Muscle layer of colon (tissue), 2 donors: ENCODE results near the gene MAT2B.
"Not testable (repeated sequence)": the region's sequence is repeated elsewhere in the genome, so short reads cannot be mapped to it uniquely, and the experiment has no call there.

Experiments used
- H3K27ac ChIP-seq: one replicate; pipeline ENCODE4 v1.7.0; 2013; ENCODE audit warnings: low read depth, mild to moderate bottlenecking, low read length, moderate library complexity
- H3K27me3 ChIP-seq, 2 donors: one replicate each; pipeline ENCODE4 v1.7.0; 2013; ENCODE audit warnings: low read length in 2 of 2, mild to moderate bottlenecking in 2 of 2; ENCODE audit not compliant: insufficient read depth in 2 of 2, control insufficient read depth in 1 of 2
- H3K36me3 ChIP-seq: one replicate; pipeline ENCODE4 v1.7.0; 2013; ENCODE audit warnings: mild to moderate bottlenecking, low read length; ENCODE audit not compliant: insufficient read depth
- H3K4me1 ChIP-seq: one replicate; pipeline ENCODE4 v1.7.0; 2013; ENCODE audit warnings: mild to moderate bottlenecking, low read length; ENCODE audit not compliant: insufficient read depth
- H3K4me3 ChIP-seq, 2 donors: one replicate each; pipeline ENCODE4 v1.7.0; 2013; ENCODE audit warnings: low read length in 2 of 2, low read depth in 1 of 2, mild to moderate bottlenecking in 1 of 2, moderate library complexity in 1 of 2
- H3K9ac ChIP-seq: one replicate; pipeline ENCODE4 v1.7.0; 2013; ENCODE audit warnings: low read length
- H3K9me3 ChIP-seq: one replicate; pipeline ENCODE4 v1.7.0; 2013; ENCODE audit warnings: mild to moderate bottlenecking, low read length
- donor health status: abdominal sarcoma.
- donor health status: Adenocarcinoma of cecum.

MAT2B gene

GRCh38 chr5:163533223-163533622 is 27.8 kb downstream of the MAT2B start:
- Histone ChIP-seq H3K9me3 (no peaks in the 10 kb centered on the region), H3K27me3 (no peaks in the 10 kb centered on the region), H3K27ac (no peak overlapping the region), H3K4me1 (no peaks in the 10 kb centered on the region), H3K4me3 (no peak overlapping the region), H3K36me3 (no peaks in the 10 kb centered on the region), H3K9ac (no peak overlapping the region)

GRCh38 chr5:163534492-163535094 is 29.2 kb downstream of the MAT2B start:
- no peak overlapping the region for H3K9ac ChIP-seq
- no peaks in the 10 kb centered on the region for H3K4me1 ChIP-seq
- no peaks in the 10 kb centered on the region for H3K36me3 ChIP-seq
- no peak overlapping the region for H3K4me3 ChIP-seq
- no peaks in the 10 kb centered on the region for H3K27me3 ChIP-seq
- no peaks in the 10 kb centered on the region for H3K9me3 ChIP-seq
- H3K27ac ChIP-seq, result no peak overlapping the region

- no peak overlapping the region for H3K9ac ChIP-seq
- no peaks in the 10 kb centered on the region for H3K36me3 ChIP-seq
- H3K27ac ChIP-seq, result no peak overlapping the region
- no peak overlapping the region for H3K4me3 ChIP-seq
- no peaks in the 10 kb centered on the region for H3K27me3 ChIP-seq
- no peaks in the 10 kb centered on the region for H3K4me1 ChIP-seq
- H3K9me3 ChIP-seq, result no peaks in the 10 kb centered on the region
Measured at GRCh38 chr5:163535290-163535689, 29.9 kb downstream of the MAT2B start.

- not testable (repeated sequence) for H3K9ac ChIP-seq, H3K36me3 ChIP-seq
Measured at GRCh38 chr5:163536442-163536841, 31.0 kb downstream of the MAT2B start.

GRCh38 chr5:163540696-163541095 is 35.3 kb downstream of the MAT2B start:
- Histone ChIP-seq H3K9ac (no peak overlapping the region), H3K27ac (no peak overlapping the region), H3K9me3 (no peaks in the 10 kb centered on the region), H3K4me3 (no peak overlapping the region), H3K27me3 (no peaks in the 10 kb centered on the region), H3K36me3 (no peaks in the 10 kb centered on the region), H3K4me1 (no peaks in the 10 kb centered on the region)

More at GRCh38 chr5:163536442-163536841, 31.0 kb downstream of the MAT2B start:
- H3K9me3 ChIP-seq, H3K4me3 ChIP-seq, H3K27ac ChIP-seq, H3K4me1 ChIP-seq, H3K27me3 ChIP-seq: not testable (repeated sequence)

- H3K4me1 ChIP-seq, result no peaks in the 10 kb centered on the region
- H3K27me3 ChIP-seq, result no peaks in the 10 kb centered on the region
- H3K27ac ChIP-seq, result no peak overlapping the region
Measured at GRCh38 chr5:163542771-163543170, 37.4 kb downstream of the MAT2B start.

GRCh38 chr5:163544041-163544440 is 38.6 kb downstream of the MAT2B start:
- Histone ChIP-seq H3K4me1 (no peaks in the 10 kb centered on the region), H3K9ac (no peak overlapping the region), H3K36me3 (no peaks in the 10 kb centered on the region), H3K9me3 (no peaks in the 10 kb centered on the region), H3K4me3 (no peak overlapping the region), H3K27me3 (no peaks in the 10 kb centered on the region), H3K27ac (no peak overlapping the region)

More at GRCh38 chr5:163542771-163543170, 37.4 kb downstream of the MAT2B start:
- H3K9me3 ChIP-seq, result no peaks in the 10 kb centered on the region
- H3K4me3 ChIP-seq, result no peak overlapping the region
- H3K36me3 ChIP-seq, result no peaks in the 10 kb centered on the region
- H3K9ac ChIP-seq, result no peak overlapping the region

GRCh38 chr5:163544836-163545235 is 39.4 kb downstream of the MAT2B start:
- Histone ChIP-seq H3K4me1 (no peaks in the 10 kb centered on the region), H3K27me3 (no peaks in the 10 kb centered on the region), H3K9me3 (no peaks in the 10 kb centered on the region), H3K36me3 (no peaks in the 10 kb centered on the region), H3K4me3 (no peak overlapping the region), H3K9ac (no peak overlapping the region), H3K27ac (no peak overlapping the region)

GRCh38 chr5:163548649-163549048 is 43.2 kb downstream of the MAT2B start:
- H3K36me3 ChIP-seq, result no peaks in the 10 kb centered on the region
- H3K9ac ChIP-seq, result no peak overlapping the region
- no peak overlapping the region for H3K4me3 ChIP-seq
- no peaks in the 10 kb centered on the region for H3K4me1 ChIP-seq
- H3K27ac ChIP-seq, result no peak overlapping the region
- H3K9me3 ChIP-seq, result no peaks in the 10 kb centered on the region
- H3K27me3 ChIP-seq, result no peaks in the 10 kb centered on the region

- Histone ChIP-seq H3K36me3 (no peaks in the 10 kb centered on the region), H3K9me3 (no peaks in the 10 kb centered on the region), H3K4me3 (no peak overlapping the region), H3K4me1 (no peaks in the 10 kb centered on the region), H3K9ac (no peak overlapping the region), H3K27me3 (no peaks in the 10 kb centered on the region), H3K27ac (no peak overlapping the region)
Measured at GRCh38 chr5:163551156-163551555, 45.7 kb downstream of the MAT2B start.

GRCh38 chr5:163552536-163552935 is 47.1 kb downstream of the MAT2B start:
- Histone ChIP-seq H3K9ac (no peak overlapping the region), H3K27me3 (no peaks in the 10 kb centered on the region), H3K4me1 (no peaks in the 10 kb centered on the region), H3K4me3 (no peak overlapping the region), H3K27ac (no peak overlapping the region), H3K9me3 (no peaks in the 10 kb centered on the region), H3K36me3 (no peaks in the 10 kb centered on the region)

- no peak overlapping the region for H3K27ac ChIP-seq
- no peaks in the 10 kb centered on the region for H3K9me3 ChIP-seq
- no peak overlapping the region for H3K4me3 ChIP-seq
- peaks cover 11 to 13% of the 10 kb centered on the region in 2 donors for H3K27me3 ChIP-seq
- no peak overlapping the region for H3K9ac ChIP-seq
- no peaks in the 10 kb centered on the region for H3K4me1 ChIP-seq
- no peaks in the 10 kb centered on the region for H3K36me3 ChIP-seq
Measured at GRCh38 chr5:163561339-163561738, 55.9 kb downstream of the MAT2B start.
